RWPE2 (cell line): ENCODE results near the gene TCF12.

ENCODE experiments used
- ATAC-seq: fragments of 200-7000 bp; cut with Tn5 transposase; 3 replicates; pipeline ENCODE4 v1.9.1; 2021; ENCODE audit warnings: low read depth
- DNase-seq: peaks from one replicate; pipeline ENCODE4 v3.0.0-alpha.2; 2020; ENCODE audit warnings: low spot score
- H3K27ac ChIP-seq: fragments of 450-650 bp; 2 replicates; pipeline ENCODE4 v1.5.1; 2017; ENCODE audit warnings: mild to moderate bottlenecking; ENCODE audit not compliant: poor library complexity, severe bottlenecking
- H3K27me3 ChIP-seq: fragments of 250-450 bp; sonication (Bioruptor Pico); 2 replicates; pipeline ENCODE4 v1.5.1; 2021; ENCODE audit warnings: mild to moderate bottlenecking, moderate library complexity; ENCODE audit not compliant: insufficient read depth, poor library complexity, severe bottlenecking
- H3K36me3 ChIP-seq: fragments of 250-450 bp; sonication (Bioruptor Pico); 2 replicates; pipeline ENCODE4 v1.5.1; 2020; ENCODE audit warnings: low read depth, mild to moderate bottlenecking, moderate library complexity
- H3K4me1 ChIP-seq: fragments of 250-450 bp; sonication (Bioruptor Pico); 2 replicates; pipeline ENCODE4 v1.5.1; 2021; ENCODE audit warnings: mild to moderate bottlenecking, moderate library complexity; ENCODE audit not compliant: insufficient read depth, poor library complexity, severe bottlenecking
- H3K4me3 ChIP-seq: fragments of 250-450 bp; sonication (Bioruptor Pico); 2 replicates; pipeline ENCODE4 v1.5.1; 2021; ENCODE audit warnings: mild to moderate bottlenecking, moderate library complexity; ENCODE audit not compliant: severe bottlenecking
- H3K9me3 ChIP-seq: fragments of 250-450 bp; sonication (Bioruptor Pico); 2 replicates; pipeline ENCODE4 v1.5.1; 2021; ENCODE audit warnings: mild to moderate bottlenecking, moderate library complexity; ENCODE audit not compliant: severe bottlenecking
- CTCF ChIP-seq: fragments of 450-650 bp; IDR thresholded peaks from one replicate; pipeline ENCODE4 v1.5.1; 2017; ENCODE audit warnings: mild to moderate bottlenecking, moderate library complexity; ENCODE audit not compliant: poor library complexity, severe bottlenecking

Gene TCF12

GRCh38 chr15:57228395-57228794 lies 310.0 kb downstream of the TCF12 start:
- Histone ChIP-seq H3K4me1 (no peaks in the 10 kb centered on the region), H3K27ac (no peak overlapping the region)
- TF ChIP-seq CTCF = no peak

GRCh38 chr15:57229051-57229450 lies 310.6 kb downstream of the TCF12 start:
- ATAC-seq (no peak), DNase-seq (no peak)
- no peak overlapping the region for H3K27ac ChIP-seq
- peaks cover 28% of the 10 kb centered on the region for H3K36me3 ChIP-seq
- TF ChIP-seq CTCF = no peak
- no peaks in the 10 kb centered on the region for H3K9me3 ChIP-seq
- H3K27me3 ChIP-seq = no peaks in the 10 kb centered on the region
- H3K4me1 ChIP-seq = no peaks in the 10 kb centered on the region
- H3K4me3 ChIP-seq = no peak overlapping the region

More at GRCh38 chr15:57228395-57228794, 310.0 kb downstream of the TCF12 start:
- ATAC-seq (no peak), DNase-seq (no peak)
- Histone ChIP-seq H3K27me3 (no peaks in the 10 kb centered on the region), H3K36me3 (peaks cover 22% of the 10 kb centered on the region), H3K4me3 (no peak overlapping the region), H3K9me3 (no peaks in the 10 kb centered on the region)

GRCh38 chr15:57231559-57231958 lies 313.1 kb downstream of the TCF12 start:
- TF ChIP-seq CTCF = no peak
- no peaks in the 10 kb centered on the region for H3K27me3 ChIP-seq
- ATAC-seq = no peak

DNA sequence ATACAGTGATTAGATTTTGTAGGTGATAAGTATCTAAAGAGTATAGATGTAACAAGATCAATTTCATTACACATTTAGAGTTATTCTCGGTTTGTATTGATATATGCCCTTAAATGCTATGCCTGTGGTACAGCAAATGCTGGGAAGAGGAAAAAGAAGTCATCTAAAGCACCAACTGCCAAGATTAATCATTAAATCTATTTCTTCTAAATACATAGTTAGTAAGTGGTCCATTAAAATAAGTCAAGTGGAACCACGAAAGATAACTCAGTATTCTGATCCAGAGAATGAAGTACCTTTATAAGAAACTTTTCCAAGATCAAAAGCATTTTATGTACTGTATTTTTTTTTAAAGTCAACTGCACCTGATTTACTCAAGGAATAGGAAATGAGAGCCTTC lies 315.7 kb downstream of the TCF12 start:
- no peak overlapping the region for H3K27ac ChIP-seq
- no peaks in the 10 kb centered on the region for H3K9me3 ChIP-seq
- no peak overlapping the region for H3K4me3 ChIP-seq
- TF ChIP-seq CTCF = no peak
- H3K4me1 ChIP-seq = no peaks in the 10 kb centered on the region
- no peaks in the 10 kb centered on the region for H3K27me3 ChIP-seq
- no peak for ATAC-seq
- H3K36me3 ChIP-seq = peaks cover 47% of the 10 kb centered on the region
- no peak for DNase-seq

More at GRCh38 chr15:57231559-57231958, 313.1 kb downstream of the TCF12 start:
- no peak for DNase-seq
- H3K4me1 ChIP-seq = no peaks in the 10 kb centered on the region
- no peak overlapping the region for H3K27ac ChIP-seq
- H3K4me3 ChIP-seq = no peak overlapping the region
- H3K36me3 ChIP-seq = peaks cover 40% of the 10 kb centered on the region
- no peaks in the 10 kb centered on the region for H3K9me3 ChIP-seq

DNA sequence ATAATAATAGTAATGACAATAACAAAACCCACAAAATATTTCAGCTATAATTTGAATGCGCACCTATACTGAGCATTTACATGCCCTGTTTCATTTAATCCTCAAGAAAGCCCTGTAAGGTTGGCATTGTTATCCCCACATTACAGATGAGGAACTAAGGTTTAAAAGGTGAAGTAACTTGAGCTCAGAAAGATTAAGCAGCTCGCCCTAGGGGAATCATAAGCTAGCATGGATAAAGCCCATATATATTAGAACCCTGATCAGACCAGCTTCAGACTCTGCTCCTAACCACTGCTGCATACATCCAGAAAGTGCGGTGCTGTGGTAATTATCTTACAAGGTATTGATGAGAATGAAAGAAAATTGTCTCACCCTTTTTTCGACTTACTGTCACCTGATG lies 316.7 kb downstream of the TCF12 start:
- DNase-seq = no peak
- Histone ChIP-seq H3K27ac (no peak overlapping the region), H3K9me3 (no peaks in the 10 kb centered on the region), H3K27me3 (no peaks in the 10 kb centered on the region), H3K4me1 (no peaks in the 10 kb centered on the region), H3K4me3 (no peak overlapping the region), H3K36me3 (peaks cover 50% of the 10 kb centered on the region)
- no peak for ATAC-seq
- TF ChIP-seq CTCF = no peak
